Measurements from ENCODE around the gene TMPRSS4.
A peak's percentile ranks its signal among the peaks of the same experiment; 100 is the strongest.

The TMPRSS4 gene

GRCh38 chr11:118155776-118156530, 79.1 kb downstream of the TMPRSS4 start:
- DNase-seq, result no peak

- peak in 1 of 2 donors; percentile 21 for DNase-seq
Observed at GRCh38 chr11:118156531-118157185, 79.8 kb downstream of the TMPRSS4 start.

- no peak for DNase-seq
Observed at GRCh38 chr11:118157186-118157895, 80.5 kb downstream of the TMPRSS4 start.

- no peak for DNase-seq
Observed at GRCh38 chr11:118161786-118162185, 84.9 kb downstream of the TMPRSS4 start.

GRCh38 chr11:118162846-118163245, 86.0 kb downstream of the TMPRSS4 start:
- DNase-seq, result no peak

- no peak for DNase-seq
Observed at GRCh38 chr11:118163494-118163893, 86.6 kb downstream of the TMPRSS4 start.

- no peak for DNase-seq
Observed at GRCh38 chr11:118164885-118165284, 88.0 kb downstream of the TMPRSS4 start.

GRCh38 chr11:118166641-118167040, 89.8 kb downstream of the TMPRSS4 start:
- no peak for DNase-seq

GRCh38 chr11:118167253-118167652, 90.4 kb downstream of the TMPRSS4 start:
- no peak for DNase-seq

- no peak for DNase-seq
Observed at GRCh38 chr11:118167906-118168305, 91.0 kb downstream of the TMPRSS4 start.

- no peak for DNase-seq
Observed at GRCh38 chr11:118168316-118168715, 91.4 kb downstream of the TMPRSS4 start.

- DNase-seq, result no peak
Observed at GRCh38 chr11:118168751-118169150, 91.9 kb downstream of the TMPRSS4 start.

- no peak for DNase-seq
Observed at GRCh38 chr11:118169300-118170140, 92.6 kb downstream of the TMPRSS4 start.

GRCh38 chr11:118170231-118170630, 93.4 kb downstream of the TMPRSS4 start:
- DNase-seq, result no peak

GRCh38 chr11:118170882-118171268, 94.0 kb downstream of the TMPRSS4 start:
- no peak for DNase-seq

Measured in stimulated activated CD4-positive, alpha-beta T cell treated with anti-CD3 and anti-CD28 coated beads, Interleukin-2, amount 100 ng/mL, for 24 hours (primary cell).